Measurements from ENCODE around the gene RECQL5.

RECQL5 gene

GRCh38 chr17:75619506-75620431, 47.2 kb downstream of the RECQL5 start:
- H3K4me3 ChIP-seq (ENCODE audit: low read length) = no peak overlapping the region
- DNase-seq (ENCODE audit: low read depth) = no peak
- peak; percentile 81 for TF ChIP-seq CTCF (conservative IDR thresholded peaks at IDR 0.05; ENCODE audit: low read depth, low read length)

- H3K4me3 ChIP-seq (ENCODE audit: low read length) = no peak overlapping the region
- no peak for TF ChIP-seq CTCF (conservative IDR thresholded peaks at IDR 0.05; ENCODE audit: low read depth, low read length)
- no peak for DNase-seq (ENCODE audit: low read depth)
Observed at GRCh38 chr17:75617675-75618074, 49.3 kb downstream of the RECQL5 start.

- no peak for DNase-seq (ENCODE audit: low read depth)
- no peak for TF ChIP-seq CTCF (conservative IDR thresholded peaks at IDR 0.05; ENCODE audit: low read depth, low read length)
- H3K4me3 ChIP-seq (ENCODE audit: low read length) = no peak overlapping the region
Observed at GRCh38 chr17:75617218-75617617, 49.7 kb downstream of the RECQL5 start.

GRCh38 chr17:75616521-75617122, 50.3 kb downstream of the RECQL5 start:
- H3K4me3 ChIP-seq (ENCODE audit: low read length) = no peak overlapping the region
- DNase-seq (ENCODE audit: low read depth) = no peak
- TF ChIP-seq CTCF (conservative IDR thresholded peaks at IDR 0.05; ENCODE audit: low read depth, low read length) = no peak

GRCh38 chr17:75615301-75615700, 51.7 kb downstream of the RECQL5 start:
- DNase-seq (ENCODE audit: low read depth) = no peak
- peak; percentile 17 for TF ChIP-seq CTCF (conservative IDR thresholded peaks at IDR 0.05; ENCODE audit: low read depth, low read length)
- H3K4me3 ChIP-seq (ENCODE audit: low read length) = no peak overlapping the region

- DNase-seq (ENCODE audit: low read depth) = no peak
- H3K4me3 ChIP-seq (ENCODE audit: low read length) = no peak overlapping the region
- TF ChIP-seq CTCF (conservative IDR thresholded peaks at IDR 0.05; ENCODE audit: low read depth, low read length) = no peak
Observed at GRCh38 chr17:75614556-75615270, 52.2 kb downstream of the RECQL5 start.
